Hypothalamus (tissue), 51 donors: ENCODE measurements around the gene C3orf33.

ENCODE experiments used
- DNase-seq, 51 donors: peaks; one replicate each; lab custom pipeline; 2025; lab: John Stamatoyannopoulos, UW

C3orf33 gene

DNA sequence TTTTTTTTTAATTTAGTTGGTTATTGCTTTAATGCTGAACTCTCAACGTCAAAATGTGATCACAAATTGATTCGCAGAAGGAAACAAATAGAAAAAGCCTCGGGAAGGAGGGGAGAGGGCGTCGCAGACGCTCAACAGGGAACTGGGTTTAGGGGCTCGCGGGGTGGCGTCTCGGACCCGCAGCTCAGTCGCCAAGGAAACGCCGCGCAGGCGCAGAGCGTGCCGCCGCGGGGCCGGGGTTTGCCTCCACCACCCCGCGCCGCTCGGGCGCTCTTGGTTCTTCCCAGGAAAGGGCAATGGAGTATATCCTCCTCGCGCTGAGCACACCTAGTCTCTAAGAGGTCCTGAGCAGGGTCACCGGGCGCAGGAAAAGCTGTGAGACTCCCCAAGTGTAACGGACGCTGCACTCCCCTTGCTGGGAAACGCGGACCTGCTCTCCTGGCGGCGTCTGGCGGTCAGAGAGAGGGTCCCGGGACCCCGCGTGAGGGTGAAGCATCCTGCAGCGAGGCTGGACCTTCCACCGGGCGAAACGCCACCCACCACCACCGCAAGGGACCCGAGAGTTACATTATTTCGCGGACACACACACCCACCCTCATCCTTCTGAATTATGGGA lies 62.0 kb downstream of the C3orf33 start:
- peak in 41 of 51 donors; percentile 2 to 71 (median 40) for DNase-seq

DNA sequence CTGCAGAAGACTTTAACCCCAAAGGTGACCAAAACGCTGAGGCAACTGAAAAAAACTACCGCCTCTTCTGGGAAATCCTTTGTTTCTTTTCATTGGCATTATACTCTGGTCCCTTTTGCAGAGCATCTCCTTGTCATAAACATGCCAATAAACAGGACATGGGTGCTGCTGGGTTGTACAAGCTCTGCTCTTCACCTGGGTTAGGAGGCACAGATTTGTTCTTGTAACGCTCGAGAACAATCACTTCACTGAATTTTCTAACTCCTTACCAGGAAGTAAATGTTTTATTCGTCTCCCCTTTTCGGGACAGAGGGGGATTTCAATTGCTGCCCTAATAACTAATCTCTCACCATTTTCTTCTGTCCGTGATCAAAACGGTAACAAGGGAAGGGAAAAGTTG lies 62.5 kb downstream of the C3orf33 start:
- DNase-seq, result peak in 1 of 51 donors; percentile 59

DNA sequence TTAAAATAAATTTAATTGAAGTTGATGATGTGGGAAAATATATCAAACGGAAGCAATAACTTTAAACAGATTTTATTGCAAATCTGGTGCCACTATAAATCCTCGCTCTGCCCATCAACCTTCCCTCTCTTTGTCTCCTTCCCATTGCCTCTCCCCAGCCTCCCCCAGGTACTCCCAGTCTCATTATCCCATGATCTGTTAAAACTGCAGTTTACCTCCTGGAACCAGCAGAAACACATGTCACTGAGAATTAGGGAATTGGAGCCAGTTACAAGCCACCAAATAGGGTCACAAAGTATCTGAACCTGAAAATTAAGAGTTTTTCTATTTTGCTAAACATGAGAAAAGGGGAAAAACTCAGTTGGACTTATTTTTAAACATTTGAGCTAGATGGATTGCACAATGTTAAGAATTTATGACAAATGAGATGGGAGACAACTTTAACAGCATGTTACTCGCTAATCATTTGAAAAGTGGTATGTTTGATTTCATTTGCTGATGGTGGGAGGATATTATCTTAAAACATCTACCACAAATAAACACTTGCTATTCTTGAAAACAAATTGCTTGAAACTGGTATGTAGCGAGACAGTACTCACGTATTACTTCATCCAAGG lies 63.6 kb downstream of the C3orf33 start:
- DNase-seq, result no peak

DNA sequence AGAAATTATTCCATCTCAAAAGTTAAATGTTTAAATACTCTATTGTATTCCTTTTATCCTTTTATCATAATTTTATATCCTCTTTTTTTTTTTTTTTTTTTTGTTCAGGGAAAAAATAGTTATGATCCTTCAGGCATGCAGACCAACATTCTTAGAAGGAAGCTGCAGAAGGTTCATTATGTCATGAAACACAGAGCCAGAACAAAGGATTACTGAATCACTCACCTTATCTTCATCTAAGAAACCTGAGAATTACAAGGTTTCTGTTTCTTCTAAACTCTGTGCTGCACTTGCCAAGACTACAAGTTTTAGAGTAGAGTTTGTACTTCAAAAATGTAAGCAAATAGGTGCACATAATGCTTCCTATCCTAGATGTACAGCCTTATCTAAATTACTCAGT lies 64.5 kb downstream of the C3orf33 start:
- no peak for DNase-seq

DNA sequence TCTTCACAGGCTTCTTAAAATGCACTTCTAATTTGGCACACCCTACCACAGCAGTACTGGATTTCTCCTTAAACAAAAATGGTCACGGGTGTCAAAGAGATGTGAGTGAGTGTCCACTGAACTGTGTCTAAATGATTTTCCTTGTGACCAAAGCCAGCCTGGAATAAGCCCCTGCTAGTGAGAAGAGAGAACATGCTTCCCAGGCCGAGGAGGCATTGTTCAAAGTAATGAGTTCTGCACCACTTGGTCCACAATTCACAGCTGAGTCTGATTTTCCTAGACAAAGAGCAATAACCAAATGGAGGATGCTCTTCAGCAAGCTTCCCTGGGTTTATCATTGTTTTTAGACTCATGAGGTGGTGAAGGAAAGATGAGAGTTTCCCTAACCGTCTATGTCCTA lies 65.0 kb downstream of the C3orf33 start:
- DNase-seq, result peak in 1 of 51 donors; percentile 12

DNA sequence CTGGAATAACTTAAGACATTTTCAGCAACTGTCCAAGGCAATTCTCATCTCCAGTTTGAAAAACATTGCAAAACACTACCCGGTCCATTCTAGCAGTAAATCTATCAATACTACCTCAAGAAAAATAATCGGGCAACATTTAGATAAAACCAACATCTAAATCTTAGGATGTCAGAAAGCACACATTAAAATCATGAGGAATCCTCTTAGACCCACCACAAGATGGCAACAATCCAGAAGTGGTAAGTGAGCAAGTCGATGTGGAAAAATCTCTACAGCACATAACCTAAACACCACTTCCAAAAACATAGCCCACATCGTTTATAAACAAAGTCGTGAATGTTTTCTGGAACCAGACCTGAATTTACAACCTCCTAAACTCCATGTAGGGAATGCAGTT lies 66.9 kb downstream of the C3orf33 start:
- no peak for DNase-seq

DNA sequence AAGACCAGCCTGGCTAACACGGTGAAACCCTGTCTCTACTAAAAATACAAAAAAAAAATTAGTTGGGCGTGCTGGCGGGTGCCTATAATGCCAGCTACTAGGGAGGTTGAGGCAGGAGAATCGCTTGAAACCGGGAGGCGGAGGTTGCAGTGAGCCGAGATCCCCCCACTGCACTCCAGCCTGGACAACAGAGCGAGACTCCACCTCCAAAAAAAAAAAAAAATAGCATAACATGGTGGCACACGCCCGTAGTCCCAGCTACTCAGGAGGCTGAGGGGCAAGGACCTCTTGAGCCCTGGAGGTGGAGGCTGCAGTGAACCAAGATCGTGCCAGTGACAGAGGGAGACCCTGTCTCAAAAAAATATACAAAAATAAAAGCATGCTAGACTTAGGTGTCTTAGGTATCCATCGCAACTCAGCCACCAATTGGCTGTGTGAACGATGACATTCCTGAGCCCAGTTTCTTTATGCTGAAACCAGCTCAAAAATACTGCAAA lies 67.5 kb downstream of the C3orf33 start:
- no peak for DNase-seq

DNA sequence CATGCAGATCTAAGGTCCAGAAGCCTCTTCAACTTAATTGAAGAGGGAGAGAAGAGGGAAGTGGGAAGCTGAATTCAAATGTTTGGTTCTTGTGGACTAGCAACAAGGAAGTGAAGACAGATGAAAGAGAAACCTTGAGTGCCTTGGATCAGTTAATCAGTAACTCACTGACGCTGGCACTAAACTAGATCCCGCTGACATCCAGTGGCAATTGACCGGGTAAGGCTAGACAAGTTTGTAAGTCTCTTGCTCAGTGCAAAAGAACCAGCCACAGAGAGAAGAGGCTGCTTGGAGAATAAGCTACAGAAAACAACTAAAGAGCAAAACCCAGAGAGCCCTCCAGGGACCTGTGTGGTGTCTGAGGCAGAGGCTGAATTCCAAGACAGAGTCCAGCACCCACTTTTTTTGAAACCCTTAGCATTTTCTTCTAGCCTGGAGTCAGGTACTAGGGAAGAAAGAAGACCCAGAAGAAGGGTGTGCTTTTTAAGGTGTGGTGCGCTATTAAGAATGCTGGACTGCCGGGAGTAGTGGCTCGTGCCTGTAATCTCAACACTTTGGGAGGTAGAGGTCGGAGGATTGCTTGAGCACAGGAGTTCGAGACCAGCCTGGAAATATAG lies 68.1 kb downstream of the C3orf33 start:
- no peak for DNase-seq

DNA sequence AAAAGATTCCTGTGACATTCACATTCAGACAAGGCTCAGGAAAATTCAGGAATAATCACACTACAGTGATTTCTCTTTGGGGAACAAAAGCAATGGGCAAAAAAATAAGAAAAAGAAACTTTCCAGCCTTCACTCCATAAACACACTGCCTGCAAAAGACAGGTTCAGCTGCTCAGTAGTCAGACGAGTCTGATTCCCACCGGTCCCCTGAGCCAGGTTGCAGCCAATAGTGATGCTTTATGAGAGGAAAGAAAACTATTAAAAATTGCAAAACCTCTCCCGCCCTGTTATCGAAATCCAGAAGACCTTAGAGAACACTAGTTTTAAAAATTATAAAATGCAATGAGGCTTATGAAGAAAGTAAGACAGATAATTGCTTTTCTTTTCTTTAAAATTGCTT lies 69.7 kb downstream of the C3orf33 start:
- DNase-seq, result no peak

DNA sequence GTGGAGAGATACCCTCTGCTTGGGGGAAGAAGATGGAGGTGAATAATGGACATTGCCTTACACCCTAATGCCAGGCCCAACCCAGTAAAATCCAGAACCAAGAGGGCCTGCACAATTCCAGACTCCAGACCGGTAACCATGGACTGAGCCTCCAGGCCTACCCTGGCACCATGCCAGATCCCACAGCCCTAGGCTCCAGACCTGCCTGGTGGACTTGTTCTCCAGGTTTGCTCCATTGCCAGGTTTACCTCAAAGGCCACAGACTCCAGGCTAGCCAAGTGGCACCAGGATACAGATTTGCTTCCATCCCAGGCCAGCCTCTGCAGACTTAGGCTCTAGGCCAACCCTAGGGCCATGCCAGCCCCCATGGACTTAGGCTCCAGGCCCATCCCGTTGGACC lies 75.2 kb downstream of the C3orf33 start:
- no peak for DNase-seq

DNA sequence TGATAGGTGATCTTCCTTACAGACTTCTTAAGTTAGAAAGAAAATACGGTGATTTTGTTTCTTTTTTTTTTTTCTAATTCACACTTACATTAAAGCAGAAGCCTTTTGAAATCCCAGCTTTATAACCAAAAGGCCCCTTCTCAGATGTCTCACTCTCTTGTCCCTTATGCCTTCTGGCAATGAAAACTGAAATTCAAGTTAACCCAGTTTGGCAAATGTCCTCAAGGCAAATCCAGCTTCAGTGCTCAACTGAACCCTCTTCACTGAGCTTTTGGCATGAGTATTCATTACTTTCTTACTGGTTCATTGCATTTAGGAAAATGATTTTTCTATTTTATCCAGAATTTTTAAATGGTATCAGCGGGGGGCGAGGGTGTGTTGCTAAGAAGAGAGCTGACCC lies 78.2 kb downstream of the C3orf33 start:
- no peak for DNase-seq

DNA sequence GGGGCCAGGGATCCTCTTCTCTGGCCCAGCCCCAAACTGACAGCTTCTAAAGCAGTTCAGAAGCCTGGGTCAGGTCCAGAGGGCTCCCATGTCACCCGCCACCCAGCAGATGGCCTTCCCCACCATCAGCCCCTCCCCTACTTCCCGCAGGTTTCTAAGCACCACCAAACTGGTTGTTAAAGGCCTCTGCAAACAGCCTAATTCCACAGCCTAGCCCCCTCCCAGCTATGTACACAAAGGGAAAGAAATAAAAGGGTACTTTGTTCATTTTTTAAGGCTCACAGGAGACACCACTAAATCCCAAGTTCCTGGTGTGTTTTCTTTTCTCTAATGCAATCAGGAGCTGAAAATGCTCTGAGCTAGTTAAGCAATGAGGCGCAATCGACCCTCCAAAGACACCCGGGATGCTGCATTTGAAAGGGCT lies 91.8 kb downstream of the C3orf33 start:
- DNase-seq, result no peak
